ENCODE results near the gene SCARB2. TPM values are rescaled to one million over a fixed set of nuclear protein-coding genes. Genes with fewer than 3 reads are reported as not detected.

The SCARB2 gene
- total and polyA plus RNA-seq, 11 donors = 84.9 to 208 (median 97.5) TPM

DNA sequence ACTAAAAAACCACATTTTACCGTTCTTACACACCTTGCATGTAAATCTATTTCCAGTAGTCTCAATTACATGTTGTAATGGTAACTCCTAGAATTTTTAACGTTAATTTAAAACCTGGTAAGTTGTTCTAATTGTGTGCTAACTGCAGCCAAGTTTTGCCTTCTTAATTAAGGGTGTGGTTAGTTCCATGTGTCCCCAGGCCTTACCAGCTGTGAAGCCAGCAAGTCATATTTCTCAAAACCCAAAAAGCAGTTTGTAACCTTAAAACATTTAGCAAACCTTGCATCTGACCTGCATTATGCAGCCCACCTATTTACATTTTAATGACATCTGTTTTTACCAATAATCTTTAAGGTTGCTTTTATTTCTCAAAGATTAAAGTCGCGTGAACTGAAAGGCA, 19.5 kb upstream of the SCARB2 start:
- no peak overlapping the region for H3K27ac ChIP-seq
- no peaks in the 10 kb centered on the region for H3K4me1 ChIP-seq
- no peaks in the 10 kb centered on the region for H3K36me3 ChIP-seq
- H3K27me3 ChIP-seq = no peaks in the 10 kb centered on the region
- WGBS, 4 donors = 77 to 80% (median 79%) methylated on average over 4 of the region's 4 CpGs
- intact Hi-C loops (cut with DNase I) = no loop called here
- TF ChIP-seq, protein P1, sequence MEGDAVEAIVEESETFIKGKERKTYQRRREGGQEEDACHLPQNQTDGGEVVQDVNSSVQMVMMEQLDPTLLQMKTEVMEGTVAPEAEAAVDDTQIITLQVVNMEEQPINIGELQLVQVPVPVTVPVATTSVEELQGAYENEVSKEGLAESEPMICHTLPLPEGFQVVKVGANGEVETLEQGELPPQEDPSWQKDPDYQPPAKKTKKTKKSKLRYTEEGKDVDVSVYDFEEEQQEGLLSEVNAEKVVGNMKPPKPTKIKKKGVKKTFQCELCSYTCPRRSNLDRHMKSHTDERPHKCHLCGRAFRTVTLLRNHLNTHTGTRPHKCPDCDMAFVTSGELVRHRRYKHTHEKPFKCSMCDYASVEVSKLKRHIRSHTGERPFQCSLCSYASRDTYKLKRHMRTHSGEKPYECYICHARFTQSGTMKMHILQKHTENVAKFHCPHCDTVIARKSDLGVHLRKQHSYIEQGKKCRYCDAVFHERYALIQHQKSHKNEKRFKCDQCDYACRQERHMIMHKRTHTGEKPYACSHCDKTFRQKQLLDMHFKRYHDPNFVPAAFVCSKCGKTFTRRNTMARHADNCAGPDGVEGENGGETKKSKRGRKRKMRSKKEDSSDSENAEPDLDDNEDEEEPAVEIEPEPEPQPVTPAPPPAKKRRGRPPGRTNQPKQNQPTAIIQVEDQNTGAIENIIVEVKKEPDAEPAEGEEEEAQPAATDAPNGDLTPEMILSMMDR (IDR thresholded peaks at IDR 0.05) = no peak
- no peak for TF ChIP-seq POLR2A (IDR thresholded peaks at IDR 0.05)
- DNase-seq (no peak), ATAC-seq (no peak)
- H3K9me3 ChIP-seq = peaks cover 0 to 14% (median 1%) of the 10 kb centered on the region in 12 donors
- no peak overlapping the region for H3K4me3 ChIP-seq

DNA sequence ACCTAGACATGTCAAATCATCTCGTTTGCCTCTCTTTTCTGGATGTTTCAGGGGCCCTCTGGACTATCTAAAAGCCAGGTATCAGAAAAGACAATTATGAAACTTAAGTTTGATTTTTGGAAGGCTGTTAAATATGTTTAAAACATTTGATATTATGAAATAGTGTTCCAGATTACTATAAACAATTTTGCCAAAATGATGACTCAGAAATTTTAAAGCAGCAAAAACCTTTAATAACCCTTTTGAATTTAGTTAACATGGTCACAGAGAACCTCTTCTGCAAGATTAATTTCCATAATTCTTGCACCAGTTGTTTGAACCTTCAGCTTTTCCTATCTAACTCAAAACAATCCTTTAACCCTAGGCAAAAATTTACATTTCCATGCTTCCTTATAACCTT, 19.1 kb upstream of the SCARB2 start:
- no peak for TF ChIP-seq POLR2A (IDR thresholded peaks at IDR 0.05)
- TF ChIP-seq, protein P1 (IDR thresholded peaks at IDR 0.05) = no peak
- Histone ChIP-seq H3K9me3 (peaks cover 0 to 18% (median 1%) of the 10 kb centered on the region in 12 donors), H3K36me3 (no peaks in the 10 kb centered on the region), H3K27ac (no peak overlapping the region), H3K4me3 (no peak overlapping the region), H3K4me1 (no peaks in the 10 kb centered on the region), H3K27me3 (no peaks in the 10 kb centered on the region)
- ATAC-seq (no peak), DNase-seq (no peak)
- intact Hi-C loops (cut with DNase I) = no loop called here
- 78 to 92% (median 84%) methylated on average over 1 of the region's 1 CpG for WGBS, 4 donors

DNA sequence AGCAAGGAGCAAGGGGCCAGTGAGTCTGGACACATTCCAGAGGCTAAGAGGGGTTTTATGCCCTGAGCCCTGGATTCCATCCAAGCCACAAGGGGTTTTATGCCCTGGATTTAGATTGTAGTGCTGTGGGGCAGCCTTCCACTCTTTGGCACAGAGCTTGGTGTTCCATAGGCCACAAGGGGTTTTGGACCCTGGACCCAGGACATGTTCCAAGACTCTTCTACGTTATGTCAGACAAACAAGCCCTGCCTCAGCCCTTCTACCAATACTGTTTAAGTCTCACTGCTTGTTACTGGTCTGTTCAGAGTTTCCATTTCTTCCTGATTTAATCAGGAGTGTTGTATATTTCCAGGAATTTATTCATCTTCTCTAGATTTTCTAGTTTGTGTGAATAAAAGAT, 12.8 kb upstream of the SCARB2 start:
- Histone ChIP-seq H3K36me3 (no peaks in the 10 kb centered on the region), H3K4me3 (no peak overlapping the region), H3K4me1 (no peaks in the 10 kb centered on the region), H3K9me3 (peaks cover 0 to 21% (median 1%) of the 10 kb centered on the region in 12 donors), H3K27me3 (no peaks in the 10 kb centered on the region), H3K27ac (no peak overlapping the region)
- DNase-seq = no peak
- TF ChIP-seq POLR2A (IDR thresholded peaks at IDR 0.05) = no peak
- TF ChIP-seq, protein P1 (IDR thresholded peaks at IDR 0.05) = no peak
- ATAC-seq = no peak
- intact Hi-C loops (cut with DNase I) = no loop called here
- 0 to 37% (median 0%) methylated on average over 1 of the region's 1 CpG for WGBS, 4 donors

DNA sequence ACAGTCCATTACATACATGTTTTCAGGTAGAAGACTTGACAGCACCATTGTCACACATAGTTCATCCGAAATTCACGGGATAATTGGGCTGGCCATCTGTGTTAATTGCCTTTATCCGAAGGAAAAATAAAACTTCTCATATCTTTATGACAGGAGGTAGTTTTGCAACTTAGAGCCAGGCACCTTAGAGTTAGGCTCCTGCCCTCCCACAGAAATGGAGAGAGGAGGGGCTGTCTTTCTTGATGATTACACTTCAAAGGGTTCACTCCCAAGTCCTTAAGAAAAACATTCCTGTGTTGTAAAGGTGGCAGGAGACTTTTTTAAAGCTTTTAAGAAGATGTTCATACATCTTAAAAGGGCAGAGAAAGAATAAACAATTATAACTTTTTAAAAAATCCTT, 10.5 kb upstream of the SCARB2 start:
- no peak overlapping the region for H3K27ac ChIP-seq
- WGBS, 4 donors = 70 to 90% (median 85%) methylated on average over 3 of the region's 3 CpGs
- no peak overlapping the region for H3K4me3 ChIP-seq
- no peak for TF ChIP-seq POLR2A (IDR thresholded peaks at IDR 0.05)
- TF ChIP-seq, protein P1 (IDR thresholded peaks at IDR 0.05) = no peak
- no peaks in the 10 kb centered on the region for H3K36me3 ChIP-seq
- H3K9me3 ChIP-seq = peaks cover 0 to 19% (median under 1%) of the 10 kb centered on the region in 12 donors
- no peak for DNase-seq
- no peaks in the 10 kb centered on the region for H3K27me3 ChIP-seq
- ATAC-seq = no peak
- intact Hi-C loops (cut with DNase I) = no loop called here
- H3K4me1 ChIP-seq = peaks cover 0 to 9% (median 0%) of the 10 kb centered on the region in 12 donors

Data from heart left ventricle (tissue), 16 donors.